ENCODE measurements around the gene EML1.

The EML1 gene, protein sequence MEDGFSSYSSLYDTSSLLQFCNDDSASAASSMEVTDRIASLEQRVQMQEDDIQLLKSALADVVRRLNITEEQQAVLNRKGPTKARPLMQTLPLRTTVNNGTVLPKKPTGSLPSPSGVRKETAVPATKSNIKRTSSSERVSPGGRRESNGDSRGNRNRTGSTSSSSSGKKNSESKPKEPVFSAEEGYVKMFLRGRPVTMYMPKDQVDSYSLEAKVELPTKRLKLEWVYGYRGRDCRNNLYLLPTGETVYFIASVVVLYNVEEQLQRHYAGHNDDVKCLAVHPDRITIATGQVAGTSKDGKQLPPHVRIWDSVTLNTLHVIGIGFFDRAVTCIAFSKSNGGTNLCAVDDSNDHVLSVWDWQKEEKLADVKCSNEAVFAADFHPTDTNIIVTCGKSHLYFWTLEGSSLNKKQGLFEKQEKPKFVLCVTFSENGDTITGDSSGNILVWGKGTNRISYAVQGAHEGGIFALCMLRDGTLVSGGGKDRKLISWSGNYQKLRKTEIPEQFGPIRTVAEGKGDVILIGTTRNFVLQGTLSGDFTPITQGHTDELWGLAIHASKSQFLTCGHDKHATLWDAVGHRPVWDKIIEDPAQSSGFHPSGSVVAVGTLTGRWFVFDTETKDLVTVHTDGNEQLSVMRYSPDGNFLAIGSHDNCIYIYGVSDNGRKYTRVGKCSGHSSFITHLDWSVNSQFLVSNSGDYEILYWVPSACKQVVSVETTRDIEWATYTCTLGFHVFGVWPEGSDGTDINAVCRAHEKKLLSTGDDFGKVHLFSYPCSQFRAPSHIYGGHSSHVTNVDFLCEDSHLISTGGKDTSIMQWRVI

DNA sequence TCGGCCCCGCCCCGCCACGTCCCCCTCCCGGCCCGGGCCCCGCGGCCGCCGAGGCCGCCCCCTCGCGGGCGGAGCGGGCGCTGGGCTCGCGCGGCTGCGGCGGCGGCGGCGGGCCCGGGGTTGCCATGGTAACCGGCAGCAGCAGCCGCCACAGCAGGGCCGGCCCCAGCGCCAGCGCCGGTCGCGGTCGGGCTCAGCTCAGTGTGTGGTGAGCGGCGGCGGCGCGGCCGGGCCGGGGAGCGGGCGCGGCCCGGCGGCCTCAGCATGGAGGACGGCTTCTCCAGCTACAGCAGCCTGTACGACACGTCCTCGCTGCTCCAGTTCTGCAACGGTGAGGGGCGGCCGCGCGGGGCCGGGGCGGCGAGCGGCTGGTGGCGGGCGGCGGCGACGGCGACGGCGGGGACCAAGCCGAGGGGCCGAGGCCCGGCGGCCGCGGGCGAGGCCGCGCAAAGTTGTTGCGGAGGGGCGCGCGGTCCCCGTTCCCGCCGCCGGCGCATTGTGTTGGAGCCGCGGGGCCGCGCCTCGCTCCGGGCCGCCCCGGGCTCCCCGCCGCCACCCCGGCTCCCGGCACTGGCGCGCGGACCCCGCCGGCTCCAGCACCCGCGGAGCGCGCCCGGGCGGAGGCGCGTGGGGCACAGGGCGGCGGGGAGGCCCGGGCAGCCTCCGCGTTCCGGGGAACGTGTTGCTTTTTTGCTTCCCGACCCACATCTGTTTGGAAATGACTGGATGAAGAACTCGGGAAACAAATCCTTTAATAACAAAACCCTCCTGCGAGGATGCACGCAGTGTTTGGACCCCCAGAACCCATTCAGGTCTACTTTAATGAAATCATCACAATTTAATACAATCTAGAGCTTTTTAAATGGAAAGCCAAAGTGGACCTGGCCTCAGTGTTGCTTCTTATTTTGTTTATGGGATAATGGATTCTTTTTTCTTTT is at the start of gene EML1:
EML1 (plus strand) TSS at position 201 of the 938 bp plus-strand sequence; CDS start at position 265, 64 bp downstream.
- DNase-seq, result peak in 1 of 2 experiments; percentile 90

DNA sequence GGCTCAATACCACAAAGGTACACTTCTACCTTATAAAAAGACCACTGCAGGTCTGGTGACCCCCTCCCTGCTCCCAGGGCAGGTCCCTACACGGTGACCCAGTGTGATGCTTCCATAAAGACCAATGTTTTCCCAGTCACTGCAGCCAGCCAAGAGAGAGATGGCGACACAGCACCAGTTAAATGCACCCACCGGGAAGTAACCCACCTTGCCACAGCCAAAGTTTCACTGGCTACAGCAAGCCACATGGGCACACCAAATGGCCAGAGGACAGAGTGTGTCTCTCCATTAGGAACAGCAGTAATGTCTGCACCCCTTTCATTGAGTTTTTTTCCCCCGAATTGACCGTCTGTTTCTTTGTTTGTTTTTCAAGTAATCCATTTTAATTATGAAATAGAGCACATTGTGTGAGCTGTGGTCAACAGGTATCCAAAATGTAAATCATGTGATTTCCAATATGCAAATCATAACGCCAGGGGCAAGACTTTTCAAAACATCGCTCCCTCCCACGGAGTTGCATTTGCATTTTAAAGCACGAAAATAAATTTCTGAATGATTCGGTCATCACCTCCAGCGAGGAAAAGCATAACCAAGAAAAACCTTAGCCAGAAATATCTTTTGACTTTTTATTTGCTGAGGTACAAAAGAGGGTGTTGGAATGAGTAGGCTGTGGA is 48.9 kb upstream of the EML1 start:
- peak; percentile 82 to 86 for DNase-seq

DNA sequence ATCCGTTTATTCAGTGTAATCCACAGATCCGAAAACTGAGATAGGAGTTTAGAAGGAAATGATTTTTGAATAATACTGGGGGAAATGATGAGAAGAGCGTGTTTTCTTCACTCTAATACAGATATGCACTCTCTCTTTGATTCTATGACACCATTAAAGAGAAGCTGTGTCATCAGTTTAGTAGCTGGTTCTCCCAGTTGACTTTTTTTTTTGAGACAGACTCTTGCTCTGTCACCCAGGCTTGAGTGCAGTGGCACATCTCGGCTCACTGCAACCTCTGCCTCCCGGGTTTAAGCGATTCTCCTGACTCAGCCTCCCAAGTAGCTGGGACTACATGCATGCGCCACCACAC is 48.4 kb upstream of the EML1 start:
- DNase-seq, result no peak

DNA sequence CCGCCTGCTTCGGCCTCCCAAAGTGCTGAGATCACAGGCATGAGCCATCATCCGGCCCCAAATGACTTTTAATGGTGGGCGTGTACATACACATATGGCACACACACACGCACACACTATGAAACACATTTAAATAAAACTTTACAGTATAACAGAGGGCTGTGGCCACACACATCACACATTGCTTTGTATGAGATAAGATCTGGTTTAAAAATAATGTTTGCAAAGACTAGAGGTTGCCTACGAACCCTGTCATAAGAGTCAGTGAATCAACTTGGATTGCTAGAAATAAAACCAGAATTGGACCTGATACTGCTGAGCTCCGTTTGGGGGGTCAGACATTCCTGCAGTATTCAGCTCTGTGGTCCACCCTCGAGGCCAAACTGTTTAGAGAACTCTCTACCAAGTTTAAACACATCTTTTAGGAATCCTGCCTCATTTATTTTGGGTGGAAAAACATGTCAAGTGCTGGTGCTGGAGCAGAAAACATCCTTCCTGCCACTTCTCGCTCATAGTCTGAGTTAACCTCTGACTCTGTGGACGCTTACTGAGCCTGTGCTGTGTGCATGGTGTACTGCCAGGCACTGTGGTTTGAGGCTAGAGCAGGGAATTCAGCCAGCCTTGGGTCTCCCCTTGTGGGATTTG is 47.8 kb upstream of the EML1 start:
- no peak for DNase-seq

DNA sequence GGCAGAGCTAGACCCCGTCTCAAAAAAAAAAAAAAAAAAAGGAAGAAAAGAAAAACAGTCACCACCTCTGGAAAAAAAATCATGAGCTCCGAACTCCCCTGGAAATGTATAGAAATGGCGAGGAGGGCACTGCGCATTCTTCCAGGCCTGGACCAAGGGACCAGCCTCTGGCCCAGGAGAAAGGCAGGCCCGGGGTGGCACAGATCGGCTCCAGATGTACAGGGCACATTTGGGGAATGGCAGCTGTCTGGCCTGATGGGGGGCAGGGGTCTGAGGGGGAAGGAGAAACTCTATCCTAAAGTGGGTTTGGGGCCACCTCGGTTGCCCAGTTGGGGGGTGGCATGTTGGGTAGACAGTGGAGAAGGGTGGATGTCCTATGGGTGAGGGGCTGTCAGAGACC is 46.0 kb upstream of the EML1 start:
- DNase-seq, result no peak

DNA sequence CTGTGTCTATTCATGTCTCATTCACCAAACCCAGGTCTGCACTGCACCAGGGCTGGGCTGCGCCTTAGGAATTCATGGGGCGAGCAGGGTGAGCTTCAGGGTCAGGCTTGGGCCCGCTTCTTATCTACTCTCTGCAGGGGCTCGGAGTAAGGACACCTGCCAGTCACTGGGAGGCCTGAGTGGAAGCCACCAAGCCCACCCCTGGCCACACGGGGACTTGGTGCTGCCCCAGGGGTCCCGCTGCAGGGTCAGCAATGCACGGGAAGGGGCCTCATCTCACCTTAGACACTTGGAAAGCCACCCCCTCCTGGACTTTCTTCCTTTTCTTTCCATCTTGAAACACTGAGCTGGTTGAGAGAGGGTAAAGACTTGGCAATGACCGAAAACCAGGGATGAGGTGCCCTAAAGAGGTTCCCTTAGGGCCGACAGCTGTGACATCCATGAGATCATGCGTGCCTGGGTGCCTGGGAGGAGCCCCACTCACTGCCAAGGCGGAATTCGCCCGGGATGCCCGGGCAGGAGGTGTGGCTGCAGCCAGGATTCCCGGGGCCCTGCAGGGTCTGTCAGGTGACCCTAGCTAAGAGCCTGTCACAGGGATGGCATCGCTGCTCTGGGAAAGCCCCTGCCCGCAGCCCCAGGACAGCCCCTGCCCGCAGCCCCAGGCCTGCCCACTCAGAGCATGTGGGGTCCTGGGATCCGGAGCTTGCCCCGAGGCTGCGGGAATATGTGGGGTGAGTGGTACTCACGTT is 45.5 kb upstream of the EML1 start:
- DNase-seq, result no peak

DNA sequence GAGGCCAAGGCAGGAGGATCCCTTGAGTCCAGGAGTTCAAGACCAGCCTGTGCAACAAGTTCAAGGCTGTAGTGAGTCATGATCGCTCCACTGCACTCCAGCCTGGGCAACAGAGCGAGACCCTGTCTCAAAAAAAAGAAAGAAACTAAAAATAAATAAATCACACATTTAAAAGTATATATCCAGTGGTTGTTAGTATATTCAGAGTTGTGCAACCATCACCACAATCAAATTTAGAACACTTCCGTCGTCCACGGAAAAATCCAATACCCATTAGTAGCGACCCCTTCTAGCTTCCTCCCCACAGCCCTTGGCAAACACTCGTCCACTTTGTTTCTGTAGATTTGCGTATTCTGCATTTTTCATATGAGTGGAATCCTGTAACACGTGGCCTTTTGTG is 44.7 kb upstream of the EML1 start:
- DNase-seq, result no peak

DNA sequence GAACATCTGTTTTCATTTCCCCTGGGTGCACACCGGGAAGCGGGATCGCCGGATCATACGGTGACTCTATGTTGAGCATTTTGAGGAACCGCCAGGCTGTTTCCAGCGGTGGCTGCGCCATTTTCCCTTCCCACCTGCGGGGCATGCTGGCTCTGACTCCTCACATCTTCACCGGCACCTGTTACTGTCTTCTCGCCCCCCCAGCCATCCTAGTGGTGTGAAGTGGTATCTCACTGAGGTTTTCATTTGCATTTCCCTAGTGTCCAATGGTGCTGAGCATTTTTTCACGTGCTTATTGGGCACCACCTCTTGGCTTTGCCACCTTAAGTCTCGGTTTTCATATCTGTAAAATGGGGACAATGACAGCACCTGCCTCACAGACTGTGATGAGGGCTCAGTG is 44.1 kb upstream of the EML1 start:
- DNase-seq, result no peak

DNA sequence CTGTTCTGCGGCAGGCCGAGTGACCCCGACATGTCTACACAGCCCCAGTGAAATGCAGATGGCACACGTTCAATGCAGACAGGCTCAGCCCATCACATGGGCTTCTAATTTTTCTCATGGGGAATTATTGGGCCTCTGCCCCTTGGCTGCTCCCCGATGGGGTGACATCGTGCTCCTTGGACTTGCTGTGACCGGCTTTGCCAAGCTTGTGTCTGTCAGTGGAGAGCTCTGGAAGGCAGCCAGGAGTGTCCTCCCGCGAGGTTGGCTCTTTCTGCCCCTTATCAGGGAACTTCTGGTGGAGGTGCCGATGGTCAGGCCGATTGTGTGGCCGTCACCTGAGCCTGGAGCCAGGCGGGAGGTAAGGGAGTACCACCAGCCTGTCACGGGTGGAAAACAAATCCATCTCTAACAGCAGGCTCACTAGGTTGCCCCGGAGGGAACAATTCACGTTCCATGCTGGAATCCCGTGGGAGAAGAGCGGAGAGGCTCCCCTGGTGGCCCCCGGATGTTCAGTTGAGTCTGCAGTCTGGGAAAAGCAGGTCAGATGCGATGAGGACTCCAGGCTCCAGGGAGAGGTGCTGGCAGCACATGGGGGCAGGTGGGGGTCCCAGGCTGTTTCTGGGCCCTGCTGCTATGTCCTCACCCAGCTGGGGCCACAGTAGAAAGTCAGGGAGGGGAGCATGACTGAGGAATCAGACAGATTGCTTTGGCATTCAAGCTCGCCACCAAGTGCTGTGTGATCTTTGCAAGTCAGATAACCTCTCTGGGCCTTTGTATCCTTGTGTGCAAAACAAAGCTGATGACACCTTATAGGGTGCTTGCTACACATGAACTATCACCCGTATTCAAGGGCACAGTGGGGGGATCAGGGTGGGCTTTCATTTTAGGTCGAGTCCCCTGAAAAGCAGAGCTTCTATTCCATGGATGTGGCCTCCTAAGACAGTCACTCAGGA is 43.2 kb upstream of the EML1 start:
- no peak for DNase-seq

DNA sequence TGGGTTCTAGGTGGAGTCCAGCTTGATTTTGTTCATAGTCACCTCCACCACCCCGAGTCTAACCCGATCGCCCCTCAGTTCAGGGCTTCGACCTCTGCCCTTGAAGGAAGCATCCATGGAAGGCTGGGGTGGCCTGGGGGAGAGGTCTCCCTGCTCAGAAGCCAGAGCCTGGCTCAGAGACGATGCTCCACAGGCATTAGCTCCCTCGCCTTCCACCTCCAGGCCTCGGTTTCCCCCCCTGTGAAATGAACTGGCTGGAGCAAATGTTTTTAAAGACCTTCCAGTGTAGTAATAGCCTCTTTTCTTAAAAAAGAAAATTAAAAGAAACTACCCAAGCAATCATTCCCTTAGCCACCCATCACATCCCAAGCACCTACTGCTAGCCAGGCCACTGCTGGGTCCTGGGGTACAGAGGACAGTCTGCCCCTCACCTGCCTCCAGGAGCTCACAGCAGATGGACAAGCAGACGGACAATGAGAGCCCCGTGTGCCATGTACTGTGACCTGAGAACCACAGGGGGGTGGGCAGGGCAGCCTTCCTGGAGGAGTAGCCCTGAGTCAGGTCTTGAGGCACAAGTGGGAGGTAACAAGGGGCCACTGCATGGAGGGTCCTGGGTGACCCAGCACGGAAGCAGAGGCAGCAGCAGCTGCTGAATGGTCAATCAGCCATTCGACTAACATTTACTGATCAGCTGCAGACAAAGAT is 42.3 kb upstream of the EML1 start:
- DNase-seq, result no peak

DNA sequence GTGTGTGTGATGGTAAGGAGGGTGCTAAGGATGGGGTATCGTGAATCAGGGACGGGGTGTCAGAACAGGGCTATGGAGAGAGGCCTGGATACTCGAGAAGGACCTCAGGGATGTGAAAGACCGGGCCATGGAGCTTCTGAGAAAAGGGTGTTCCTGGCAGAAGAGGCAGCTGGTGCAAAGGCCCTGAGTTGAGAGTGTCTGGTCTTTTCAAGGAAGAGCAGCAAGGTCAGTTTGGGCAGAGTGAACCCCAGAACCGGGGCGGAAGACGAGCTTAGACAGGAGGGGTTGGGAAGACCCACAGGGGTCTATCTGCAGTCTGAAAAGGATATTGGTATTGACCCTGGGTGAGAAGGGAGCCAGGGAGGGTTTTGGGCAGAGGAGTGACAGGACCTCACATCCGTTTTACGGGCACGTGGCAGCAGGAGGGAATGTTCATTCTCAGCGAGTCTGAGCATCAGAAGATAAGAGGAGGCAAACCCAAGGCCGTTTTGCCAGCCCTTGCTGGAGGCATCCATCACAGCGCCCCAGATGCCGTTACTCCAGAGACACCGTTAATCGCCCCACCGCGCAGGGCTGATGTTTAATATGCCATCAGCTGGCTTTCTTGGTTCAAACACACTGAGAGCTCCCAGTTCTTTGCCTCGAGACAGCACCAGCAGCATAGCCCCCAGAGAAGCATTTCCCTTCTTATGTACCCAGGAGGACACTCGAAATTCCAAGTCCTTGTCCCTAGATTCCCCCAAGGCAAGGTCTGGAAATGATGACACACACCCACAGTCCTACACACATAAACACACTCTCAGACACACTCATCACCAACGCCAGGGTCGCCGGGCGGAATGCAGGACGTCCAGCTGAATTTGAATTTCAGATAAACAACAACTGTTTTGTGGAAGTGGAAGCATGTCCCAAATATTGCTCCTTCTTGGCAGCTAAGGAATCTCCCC is 41.4 kb upstream of the EML1 start:
- DNase-seq, result no peak

DNA sequence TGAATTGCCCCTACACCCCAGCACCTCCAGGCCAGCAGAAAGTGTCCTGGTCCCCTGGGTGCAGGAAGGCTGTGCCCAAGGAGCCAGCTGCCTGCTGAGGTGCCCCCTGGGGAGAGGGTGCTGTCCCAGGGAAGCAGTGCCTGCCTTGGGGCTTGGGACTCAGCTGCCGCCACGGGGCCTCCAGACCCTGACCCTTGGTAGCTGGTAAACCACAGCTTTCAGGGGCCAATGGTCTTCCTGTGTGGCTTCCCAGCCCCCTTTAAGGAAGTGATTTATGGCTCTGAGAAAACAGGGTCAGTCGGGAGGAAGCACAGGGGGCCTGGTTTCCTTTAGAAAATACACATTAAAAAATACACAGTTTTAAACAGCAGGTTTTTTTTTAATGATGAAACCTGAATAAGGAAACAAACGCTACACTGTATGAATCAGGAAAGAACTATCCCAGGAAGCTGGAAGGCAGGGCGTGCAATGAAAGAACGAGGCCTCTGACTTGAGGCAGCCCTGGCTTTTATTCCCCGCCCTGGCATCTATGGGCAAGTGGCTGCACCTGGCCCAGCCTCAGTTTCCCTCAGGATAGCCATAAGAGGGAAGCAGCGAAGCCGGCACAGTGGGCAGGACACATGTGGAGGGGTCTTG is 40.6 kb upstream of the EML1 start:
- DNase-seq, result no peak

DNA sequence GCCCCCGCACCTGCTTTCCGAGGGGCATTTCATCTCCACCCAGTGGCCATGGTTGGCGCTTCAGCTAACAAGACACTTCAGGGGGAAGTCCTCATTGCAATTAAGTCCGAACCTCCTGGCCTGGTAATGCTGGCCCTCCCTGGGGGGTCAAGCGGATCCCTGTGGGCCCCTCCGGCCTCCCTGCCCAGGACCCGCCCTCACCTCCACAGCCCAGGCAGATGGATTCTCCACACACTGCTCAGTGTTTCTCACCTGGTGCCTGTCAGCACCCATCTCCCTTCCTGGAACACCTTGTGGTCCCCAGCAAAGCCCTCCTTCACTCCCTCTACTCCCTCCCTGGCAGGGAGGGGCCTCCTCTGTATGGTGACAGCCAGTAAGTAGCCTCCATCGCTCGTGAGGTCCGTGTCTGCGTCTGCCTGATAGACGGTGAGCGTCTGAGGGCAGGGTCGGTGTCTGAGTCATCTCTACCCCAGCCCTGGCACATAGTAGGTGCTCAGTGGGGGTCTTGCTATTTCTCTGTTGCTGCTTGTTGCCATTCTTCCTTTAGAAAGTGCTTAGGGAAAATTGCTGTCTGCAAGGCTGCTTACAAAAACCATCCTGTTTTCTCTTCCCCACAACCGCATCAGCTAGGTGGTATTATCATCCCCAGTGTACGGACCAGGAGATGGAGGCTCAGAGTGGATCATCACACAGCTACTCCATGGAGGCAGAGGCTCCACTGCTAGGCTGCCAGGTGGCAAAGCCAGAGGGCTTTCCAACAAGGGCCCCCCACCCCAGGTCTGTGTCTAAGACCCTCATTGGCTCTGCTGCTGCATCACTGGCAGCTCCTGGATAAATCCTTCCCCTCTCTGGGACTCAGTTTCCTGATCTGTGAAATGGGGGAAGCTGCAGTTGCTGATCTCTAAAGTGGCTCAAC is 39.7 kb upstream of the EML1 start:
- no peak for DNase-seq

DNA sequence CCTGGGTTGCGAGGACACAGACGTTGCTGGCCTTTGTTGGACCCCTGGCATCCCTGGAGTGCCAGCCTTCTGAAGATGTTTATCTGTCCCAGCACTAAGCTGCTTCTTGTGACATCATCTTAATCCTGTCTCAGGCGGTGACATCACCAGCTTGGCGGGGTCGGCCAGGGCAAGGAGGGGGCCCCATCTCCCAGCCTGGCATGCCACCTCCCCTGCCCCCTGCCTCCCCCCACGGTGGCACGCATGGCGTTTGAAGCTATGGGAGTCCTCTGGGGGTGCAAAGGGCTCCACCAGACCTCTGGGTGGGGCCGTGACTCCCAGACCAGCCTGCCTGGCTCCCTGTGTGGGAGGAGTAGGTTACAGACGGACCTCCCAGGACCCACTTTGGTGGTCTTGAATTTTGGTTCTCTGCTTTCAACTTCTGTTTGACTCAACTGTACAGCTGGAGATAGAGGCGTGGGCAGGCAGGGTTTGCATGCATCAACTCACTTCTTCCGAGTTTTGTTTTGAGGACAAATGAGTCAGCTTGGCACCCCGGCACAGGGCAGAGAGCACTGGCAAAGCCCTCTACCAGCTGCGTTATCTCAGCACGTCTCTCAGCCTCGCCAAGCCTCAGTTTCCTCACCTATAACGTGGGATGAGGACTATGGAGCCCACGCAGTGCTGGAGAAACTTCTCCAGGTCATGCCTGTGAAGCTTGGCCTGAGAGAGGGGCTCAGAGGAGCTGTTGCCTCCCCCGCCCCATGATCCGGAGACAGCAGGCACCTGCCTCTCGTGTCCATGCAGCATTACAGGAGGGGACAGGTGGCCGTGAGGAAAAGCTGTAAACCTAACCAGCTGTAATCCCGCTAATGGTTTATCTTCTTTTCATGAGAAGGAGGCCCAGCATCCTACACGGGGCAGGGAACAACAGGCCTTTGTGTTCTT is 38.8 kb upstream of the EML1 start:
- peak; percentile 70 to 75 for DNase-seq

DNA sequence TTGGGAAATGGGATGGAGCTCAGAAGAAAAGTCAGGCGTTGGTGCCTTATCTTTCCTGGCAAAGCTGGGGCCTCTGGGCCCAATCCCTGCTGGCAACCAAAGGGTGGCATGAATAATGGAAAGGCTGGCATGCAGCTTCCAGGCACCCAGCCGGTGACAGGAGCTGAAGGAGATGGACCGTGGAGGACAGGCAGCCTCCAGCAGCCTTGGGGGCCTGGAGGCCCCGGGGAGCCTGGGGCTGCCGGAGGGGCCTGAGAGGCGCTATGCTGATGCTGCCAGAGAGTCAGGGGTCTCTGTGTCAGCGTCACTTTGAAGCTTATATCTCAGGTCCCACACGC is 38.2 kb upstream of the EML1 start:
- DNase-seq, result no peak

Measured in NCI-H526 (cell line).